CD1c-positive myeloid dendritic cell (primary cell): ENCODE results near the gene NOD2.

ENCODE experiments used
- DNase-seq: peaks from one replicate; pipeline ENCODE4 v3.0.0-alpha.2; 2016; ENCODE audit errors: extremely low spot score

NOD2 gene

DNA sequence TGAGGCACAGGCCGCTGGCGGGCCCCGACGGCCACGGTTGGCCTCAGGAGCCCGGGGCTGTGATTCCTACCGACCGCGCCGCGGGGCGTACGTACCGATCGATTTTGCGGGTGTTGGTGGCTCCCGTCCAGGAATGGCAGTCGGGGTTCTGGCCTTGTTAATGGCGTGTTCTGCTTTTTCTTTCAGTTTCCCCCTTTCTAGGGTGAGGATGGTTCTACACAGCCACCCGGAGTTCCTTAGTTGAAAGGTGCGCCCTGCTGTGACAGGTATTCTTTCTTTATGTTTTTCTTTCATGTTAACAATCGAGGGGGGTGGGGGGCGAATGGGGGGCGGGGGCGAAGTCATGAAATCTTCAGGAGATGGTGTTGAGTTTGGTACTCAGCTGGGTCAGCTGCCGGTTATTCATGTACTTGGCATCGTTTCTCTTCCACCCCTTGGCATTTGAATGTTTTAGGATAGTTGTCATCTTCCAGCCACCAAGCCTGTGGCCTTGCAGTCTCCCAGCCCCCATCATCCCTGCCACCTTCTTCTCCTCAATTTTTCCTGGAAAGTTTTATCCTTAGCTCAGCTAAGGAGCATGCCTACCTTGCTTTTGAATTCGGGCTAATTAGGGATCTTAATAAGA is 49.3 kb downstream of the NOD2 start:
- peak; percentile 72 for DNase-seq

DNA sequence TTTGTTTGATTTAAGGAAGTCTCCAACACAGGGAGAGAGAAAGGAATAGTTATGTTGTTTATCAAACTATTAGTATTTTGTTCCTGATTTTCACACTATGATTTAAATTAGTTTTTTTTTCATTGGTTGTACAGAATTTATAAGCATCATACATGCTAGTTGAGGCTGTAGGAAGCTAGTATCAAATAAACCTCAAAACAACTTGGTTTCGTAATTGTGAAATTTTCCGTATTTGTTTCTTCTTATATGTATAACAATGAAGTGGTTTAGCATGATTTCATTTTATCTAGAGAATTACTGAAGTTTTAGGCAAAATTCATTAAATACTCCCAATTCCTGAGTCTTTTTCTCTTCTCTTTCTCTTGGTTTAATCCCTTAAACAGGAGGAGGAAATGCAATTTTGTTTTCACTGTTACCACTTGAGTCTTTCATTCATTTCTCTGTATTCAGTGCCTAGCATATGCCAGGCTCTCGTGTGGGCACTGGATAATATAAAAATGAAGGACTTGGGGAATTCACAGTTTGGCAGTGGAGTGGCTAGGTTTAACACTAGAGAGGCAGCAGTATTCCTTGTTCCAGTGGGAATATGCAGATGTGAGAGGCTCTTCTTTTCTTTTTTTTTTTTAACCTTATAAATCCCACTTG is 50.3 kb downstream of the NOD2 start:
- DNase-seq = peak; percentile 36

DNA sequence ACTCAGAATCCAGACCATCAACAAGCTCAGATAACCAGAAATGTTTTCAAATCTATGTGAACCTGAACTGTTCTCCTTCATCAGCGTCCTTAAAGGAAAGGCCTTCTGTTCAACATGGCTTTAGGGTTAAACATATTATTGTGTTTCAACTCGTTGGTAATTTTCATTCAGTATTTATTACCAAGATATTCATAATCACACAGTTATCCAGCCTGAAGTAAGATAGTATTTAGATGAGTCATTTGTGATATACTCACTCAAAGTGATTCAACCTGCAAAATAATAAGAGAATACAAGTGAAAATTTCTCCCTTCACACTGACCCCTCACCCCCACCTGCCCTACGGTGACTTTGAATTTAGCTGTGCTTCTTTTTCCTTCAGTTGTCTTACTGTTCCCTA is 51.5 kb downstream of the NOD2 start:
- DNase-seq = no peak

DNA sequence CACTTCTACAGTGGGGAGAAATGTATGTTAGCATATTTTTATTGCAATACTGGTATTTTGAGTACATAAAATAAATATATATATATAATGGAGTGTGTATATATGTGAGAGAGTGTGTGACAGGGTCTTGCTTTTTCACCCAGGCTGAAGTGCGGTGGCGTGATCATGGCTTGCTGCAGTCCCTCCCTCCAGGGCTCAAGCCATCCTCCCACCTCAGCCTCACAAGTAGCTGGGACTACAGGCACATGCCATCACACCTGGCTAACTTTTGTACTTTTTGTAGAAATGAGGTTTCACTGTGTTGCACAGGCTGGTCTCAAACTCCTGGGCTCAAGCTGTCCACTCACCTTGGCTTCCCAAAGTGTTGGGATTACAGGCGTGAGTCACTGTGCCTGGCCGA is 52.5 kb downstream of the NOD2 start:
- no peak for DNase-seq

DNA sequence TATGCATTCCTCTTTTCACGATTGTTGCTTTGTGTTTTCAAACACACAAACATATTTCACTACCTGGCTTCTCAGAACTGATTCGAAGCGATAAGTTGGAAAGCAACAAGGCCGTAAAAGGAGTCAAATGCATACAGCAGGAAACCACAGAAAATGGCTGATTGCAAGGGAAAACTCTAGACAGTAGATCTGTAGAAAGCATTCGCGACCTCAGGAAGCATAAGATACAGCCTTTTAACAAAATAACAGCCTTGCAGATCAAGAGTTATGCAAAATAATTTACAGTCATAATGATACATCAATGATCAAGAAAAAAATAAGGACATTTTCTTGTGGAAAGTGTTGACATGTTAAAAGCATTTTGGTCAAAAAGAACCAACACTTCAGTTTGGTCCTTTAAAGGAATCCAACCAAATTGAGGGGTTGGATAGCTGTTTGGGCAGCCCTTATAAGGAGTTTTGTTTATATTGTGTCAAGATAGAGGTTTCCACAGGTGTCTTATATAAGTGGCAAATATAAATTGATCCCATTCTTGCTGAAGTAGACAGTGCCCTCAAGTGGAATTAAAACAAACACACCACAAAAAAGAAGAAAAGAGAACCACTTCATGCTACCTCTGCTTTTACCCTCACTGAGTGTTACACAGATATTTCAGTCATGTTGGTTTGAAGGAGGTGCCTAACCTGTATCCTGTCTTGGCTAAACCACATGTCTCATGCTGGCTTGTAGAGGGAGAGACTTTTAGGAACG is 54.0 kb downstream of the NOD2 start:
- peak; percentile 62 for DNase-seq

DNA sequence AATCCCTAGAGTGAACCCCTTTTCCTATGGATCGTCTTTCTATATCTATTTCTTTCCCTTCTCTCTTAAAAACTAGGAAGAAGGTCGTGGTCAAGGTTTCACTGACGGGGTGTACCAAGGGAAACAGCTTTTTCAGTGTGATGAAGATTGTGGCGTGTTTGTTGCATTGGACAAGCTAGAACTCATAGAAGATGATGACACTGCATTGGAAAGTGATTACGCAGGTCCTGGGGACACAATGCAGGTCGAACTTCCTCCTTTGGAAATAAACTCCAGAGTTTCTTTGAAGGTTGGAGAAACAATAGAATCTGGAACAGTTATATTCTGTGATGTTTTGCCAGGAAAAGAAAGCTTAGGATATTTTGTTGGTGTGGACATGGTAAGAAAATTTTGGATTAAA is 58.1 kb downstream of the NOD2 start:
- no peak for DNase-seq

DNA sequence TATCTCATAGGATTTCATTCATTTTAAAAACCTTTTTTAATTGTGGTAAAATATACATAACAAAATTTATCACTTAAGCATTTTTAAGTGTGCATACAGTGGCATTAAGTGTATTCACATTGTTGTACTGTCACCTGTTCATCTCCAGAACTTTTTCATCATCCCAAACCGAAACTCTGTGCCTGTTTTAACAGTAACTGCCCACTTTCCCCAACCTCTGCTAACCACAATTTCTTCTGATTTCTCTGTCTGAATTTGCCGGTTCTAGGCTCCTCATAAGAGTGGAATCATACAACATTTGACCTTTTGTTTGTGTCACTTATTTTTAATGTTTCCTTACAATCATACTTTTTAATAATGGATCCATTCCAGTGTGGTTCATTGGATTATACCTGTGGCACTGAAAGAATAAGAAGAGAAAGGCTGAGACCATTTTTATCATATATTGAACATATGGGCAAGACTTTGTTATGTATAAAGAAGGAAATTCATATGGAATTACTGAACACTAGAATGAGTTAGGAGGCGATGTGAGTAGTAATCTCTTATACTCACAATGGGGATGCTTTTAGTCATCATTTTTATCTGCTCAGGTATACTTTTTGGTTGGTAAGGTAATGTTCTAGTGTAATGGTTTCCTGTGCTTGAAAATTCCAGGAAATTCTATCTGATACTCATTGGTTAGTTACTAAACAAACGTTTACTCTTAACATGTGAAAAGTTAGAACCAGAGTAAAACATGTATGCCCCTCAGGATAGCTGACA is 59.2 kb downstream of the NOD2 start:
- no peak for DNase-seq

DNA sequence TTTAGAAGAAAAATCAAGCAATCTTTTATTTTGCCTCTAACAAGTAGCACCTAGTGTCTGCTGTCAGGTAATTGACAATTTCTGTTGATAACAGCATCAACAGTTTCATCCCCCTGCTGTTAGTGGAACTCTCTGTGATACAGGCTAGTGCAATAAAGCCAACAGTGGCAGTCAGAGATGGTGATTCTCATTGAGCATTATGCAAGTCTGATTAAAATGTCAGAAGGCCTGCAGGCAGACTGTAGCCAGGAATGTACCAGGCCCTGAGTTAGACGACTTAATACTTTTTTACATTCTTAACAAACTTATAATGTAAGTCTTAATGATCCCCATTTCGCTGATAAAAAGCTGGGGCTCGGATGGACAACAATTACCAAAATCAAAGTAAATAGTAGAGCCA is 63.1 kb downstream of the NOD2 start:
- no peak for DNase-seq

DNA sequence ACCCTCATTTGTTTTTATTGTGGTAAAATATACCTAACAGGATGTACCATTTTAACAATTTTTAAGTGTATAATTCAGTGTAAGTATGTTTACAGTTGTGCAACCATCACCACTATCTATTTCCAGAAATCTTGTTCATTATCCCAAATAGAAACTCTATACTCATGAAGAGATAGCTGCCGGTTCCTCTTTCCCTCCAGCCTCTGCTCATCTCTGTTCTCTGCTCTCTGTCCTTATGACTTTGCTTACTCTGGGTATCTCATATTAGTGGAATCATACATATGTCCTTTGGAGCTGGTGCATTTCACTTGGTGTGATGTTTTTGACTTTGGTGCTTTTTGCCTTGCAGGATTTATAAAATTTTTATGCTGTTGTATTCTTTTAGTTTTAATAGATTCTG is 67.9 kb downstream of the NOD2 start:
- DNase-seq = peak; percentile 10

DNA sequence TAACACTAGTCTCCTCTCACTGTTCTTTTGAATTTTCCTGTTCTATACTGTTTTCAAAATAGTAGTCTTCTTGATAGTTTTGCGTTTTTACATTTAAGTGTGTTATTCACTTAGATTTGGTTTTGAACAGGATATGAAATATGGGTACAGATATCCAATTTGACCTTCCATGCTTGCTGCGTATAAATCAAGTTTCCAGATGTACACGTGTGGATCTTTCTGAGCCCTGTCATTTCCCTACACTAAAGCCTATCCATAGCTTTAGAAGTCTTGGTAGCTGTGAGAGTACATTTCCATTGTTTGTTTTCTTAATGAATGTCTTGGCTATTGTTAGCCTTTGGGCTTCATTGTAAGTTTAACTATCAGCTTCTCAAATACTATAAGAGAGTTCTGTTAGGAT is 68.8 kb downstream of the NOD2 start:
- no peak for DNase-seq

DNA sequence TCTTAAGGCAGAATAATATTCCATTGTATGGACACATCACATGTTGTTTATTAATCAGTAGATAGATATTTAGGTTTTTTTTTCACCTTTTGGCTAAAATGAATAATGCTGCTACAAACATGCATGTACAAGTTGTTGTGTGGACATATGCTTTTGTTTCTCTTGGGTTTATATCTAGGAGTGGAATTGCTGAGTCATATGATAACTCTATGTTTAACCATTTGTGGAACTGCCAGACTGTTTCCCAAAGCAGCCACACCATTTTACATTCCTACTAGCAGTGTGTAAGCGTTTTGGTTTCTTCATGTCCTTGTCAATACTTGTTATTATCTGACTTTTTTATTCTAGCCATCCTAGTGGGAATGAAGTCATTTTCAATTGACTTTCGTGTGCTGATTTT is 69.8 kb downstream of the NOD2 start:
- DNase-seq = no peak

DNA sequence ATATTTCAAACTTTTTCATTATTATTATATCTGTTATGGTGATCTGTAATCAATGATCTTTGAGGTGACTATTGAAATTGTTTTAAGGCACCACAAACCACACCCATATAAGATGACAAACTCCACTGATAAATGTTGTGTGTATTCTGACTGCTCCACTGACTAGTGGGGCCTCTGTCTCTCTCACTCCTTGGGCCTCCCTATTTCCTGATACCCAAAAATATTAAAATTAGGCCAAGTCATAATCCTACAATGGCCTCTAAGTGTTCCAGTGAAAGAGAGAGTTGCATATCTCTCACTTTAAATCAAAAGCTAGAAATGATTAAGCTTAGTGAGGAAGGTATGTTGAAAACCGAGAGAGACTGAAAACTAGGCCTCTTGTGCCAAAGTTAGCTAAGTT is 71.9 kb downstream of the NOD2 start:
- no peak for DNase-seq

DNA sequence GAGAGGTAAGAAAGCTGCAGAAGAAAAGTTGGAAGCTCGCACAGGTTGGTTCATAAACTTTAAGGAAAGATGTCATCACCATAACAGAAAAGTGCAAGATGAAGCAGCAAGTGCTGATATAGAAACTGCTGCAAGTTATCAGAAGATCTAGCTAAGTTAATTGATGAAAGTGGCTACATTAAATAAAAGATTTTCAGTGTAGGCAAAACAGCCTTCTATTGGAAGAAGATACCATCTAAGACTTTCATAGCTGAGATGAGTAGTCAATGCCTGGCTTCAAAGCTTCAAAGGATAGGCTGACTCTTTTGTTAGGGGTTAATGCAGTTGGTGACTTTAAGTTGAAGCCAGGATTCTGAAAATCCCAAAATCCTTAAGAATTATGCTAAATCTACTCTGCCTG is 72.5 kb downstream of the NOD2 start:
- DNase-seq = no peak

DNA sequence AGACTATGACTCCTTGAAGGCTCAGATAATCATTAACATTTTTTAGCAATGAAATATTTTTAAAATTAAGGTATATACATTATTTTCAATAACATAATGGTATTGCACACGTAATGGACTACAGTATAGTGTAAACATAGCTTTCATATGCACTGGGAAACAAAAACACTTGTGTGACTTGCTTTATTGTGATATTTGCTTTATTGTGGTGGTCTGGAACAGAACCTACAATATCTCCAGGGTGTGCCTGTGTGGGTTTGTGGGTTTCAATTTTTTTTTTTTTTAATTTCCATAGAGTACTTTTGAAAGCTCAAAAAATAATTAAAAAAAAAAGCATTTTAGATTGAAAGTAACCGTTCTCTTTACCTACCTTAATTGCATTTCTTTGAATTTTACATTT is 73.8 kb downstream of the NOD2 start:
- no peak for DNase-seq

DNA sequence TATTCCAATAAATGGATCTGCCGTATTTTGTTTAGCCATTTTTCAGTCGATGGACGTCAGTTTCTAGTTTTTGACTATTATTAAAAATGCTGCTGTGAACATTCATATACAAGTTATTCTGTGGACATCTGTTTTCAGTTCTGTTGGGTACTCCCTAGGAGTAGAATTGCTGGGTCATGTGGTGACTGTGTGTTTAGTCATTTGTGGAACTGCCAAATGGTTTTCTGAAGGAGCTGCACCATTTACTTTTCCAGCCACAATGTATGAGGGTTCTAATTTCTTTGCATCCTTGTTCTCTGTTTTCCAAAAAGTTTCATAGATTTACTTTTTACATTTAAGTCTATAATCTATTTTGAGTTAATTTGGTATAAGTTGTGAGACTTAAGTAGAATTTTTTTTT is 78.0 kb downstream of the NOD2 start:
- DNase-seq = no peak

DNA sequence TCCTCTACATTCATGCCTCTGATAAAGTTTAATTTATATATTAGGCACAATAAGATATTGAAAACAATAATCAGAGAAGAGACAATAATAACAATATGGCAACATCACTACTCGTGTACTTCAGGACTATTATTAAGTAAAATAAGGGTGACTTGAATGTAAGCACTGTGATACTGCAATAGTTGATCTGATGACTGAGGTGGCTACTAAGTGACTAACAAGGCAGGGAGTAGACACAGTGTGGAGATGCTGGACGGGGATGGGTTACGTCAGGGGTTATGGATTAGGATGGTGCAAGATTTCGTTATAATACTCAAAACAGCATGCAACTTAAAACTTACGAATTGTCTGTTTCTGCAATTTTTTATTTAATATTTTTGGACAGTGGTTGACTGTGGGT is 81.0 kb downstream of the NOD2 start:
- no peak for DNase-seq

DNA sequence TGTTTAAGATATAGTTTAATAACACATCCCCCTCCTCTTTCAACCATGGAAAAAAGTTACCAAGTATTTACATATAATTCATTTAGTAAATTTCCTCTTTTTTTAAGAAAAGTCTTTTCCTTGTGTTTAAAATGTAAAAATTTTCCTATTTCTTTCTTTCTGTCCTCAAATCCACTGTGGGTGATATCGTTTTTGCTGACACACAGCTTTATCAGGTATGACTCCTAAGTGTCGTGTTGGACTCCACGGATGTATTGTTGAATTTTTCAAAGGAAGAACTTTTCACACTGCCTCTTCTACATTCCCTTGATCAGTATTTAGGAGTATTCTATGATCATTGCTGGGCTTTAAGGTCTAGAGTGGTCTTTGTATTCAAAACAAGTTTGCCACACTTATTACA is 81.6 kb downstream of the NOD2 start:
- no peak for DNase-seq

DNA sequence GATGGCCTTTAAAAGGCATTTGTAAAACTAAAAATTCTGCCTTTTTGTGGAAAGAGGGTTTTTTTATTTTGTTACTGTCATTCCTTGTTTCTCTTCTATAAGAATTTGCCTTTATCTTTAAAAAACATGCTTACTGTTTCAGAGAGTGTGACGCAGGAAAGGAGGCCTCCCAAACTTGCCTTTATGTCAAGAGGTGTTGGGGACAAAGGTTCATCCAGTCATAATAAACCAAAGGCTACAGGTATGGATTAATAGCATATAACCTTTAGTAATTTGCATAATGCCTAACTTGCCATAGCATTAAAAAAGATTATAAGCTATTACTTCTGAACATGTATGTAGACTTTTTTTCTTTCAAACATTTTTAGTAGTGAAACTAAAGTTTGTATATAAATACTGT is 82.6 kb downstream of the NOD2 start:
- no peak for DNase-seq

DNA sequence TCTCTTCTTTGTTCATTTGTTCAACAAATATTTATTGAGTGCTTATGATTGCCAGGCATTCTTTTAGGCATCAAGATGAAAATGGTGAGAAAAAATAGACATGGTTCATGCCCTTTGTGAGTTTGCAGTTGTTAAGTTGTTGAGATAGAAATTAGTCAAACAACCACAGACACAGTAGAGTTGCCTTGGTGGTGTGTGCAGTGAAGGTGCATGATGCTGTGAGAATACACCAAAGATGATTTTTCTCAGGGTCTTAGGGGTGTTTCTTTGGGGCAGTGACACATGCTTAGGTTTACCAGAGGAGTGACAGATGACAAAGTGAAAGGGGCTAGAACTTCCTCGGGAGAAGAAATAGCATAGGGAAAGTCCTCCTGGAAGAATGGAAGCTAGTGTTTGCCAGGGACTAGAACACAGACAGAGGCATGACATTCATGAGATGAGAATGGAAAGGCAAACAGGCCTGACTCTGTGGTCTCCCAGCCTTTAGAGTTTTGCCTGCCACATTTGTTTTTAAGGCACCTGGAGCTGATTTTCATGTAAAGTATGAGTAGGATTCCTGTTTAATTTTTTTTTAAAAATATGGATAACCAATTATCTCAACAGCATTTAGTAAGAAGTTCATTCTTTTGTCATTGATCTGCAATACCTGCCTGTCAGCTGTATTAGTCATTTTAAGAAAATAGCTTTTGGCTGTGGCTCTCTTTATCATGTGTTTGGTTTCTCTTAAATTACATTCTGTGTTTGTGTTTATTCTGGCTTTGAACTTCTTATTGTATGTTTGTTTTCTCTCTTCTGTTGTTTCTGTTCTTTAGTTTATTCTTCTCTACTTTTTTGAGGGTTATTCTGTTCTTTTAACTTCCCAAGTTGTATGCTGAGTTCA is 85.1 kb downstream of the NOD2 start:
- no peak for DNase-seq

DNA sequence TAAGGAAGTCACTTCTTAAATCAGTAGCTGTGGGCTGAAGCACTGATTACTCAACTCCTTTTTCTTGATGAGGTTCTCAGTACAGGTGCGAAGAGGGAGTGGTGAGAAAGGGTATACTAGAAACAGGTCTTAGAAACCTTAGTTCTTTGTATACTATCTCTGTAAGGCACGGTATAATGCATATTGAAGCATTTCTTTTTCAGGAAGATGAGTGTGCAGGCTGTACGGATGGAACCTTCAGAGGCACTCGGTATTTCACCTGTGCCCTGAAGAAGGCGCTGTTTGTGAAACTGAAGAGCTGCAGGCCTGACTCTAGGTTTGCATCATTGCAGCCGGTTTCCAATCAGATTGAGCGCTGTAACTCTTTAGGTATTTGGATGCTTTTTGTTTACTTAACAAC is 87.6 kb downstream of the NOD2 start:
- no peak for DNase-seq

DNA sequence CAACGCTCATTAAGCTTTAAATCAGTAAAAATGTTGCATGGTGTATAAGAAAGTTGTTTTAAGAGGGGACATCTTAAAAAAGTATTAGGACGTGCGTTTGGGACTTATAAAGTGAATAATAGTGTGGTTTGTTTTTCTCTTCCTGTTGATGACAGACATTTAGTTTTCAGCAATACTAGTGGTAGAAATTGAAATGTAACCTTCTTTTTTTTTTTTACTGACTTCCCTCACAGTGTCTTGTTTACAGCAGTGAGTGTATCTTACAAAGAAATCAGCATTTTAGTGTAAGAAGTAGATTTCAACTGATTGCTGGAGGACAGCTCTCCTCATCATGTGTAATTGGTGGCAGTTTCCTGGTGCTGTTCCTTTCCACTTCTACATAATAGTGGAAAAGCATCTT is 88.1 kb downstream of the NOD2 start:
- DNase-seq = no peak
